GM19463 (cell line): Measurements from ENCODE around the gene ASAP3.
"Not testable (repeated sequence)": the region's sequence is repeated elsewhere in the genome, so short reads cannot be mapped to it uniquely, and the experiment has no call there.

Experiments used
- ATAC-seq: cut with Tn5 transposase; IDR thresholded peaks from one replicate; pipeline ENCODE4 v1.9.1; 2021; ENCODE audit warnings: mild to moderate bottlenecking, moderate library complexity; ENCODE audit not compliant: unreplicated experiment

Gene ASAP3

DNA sequence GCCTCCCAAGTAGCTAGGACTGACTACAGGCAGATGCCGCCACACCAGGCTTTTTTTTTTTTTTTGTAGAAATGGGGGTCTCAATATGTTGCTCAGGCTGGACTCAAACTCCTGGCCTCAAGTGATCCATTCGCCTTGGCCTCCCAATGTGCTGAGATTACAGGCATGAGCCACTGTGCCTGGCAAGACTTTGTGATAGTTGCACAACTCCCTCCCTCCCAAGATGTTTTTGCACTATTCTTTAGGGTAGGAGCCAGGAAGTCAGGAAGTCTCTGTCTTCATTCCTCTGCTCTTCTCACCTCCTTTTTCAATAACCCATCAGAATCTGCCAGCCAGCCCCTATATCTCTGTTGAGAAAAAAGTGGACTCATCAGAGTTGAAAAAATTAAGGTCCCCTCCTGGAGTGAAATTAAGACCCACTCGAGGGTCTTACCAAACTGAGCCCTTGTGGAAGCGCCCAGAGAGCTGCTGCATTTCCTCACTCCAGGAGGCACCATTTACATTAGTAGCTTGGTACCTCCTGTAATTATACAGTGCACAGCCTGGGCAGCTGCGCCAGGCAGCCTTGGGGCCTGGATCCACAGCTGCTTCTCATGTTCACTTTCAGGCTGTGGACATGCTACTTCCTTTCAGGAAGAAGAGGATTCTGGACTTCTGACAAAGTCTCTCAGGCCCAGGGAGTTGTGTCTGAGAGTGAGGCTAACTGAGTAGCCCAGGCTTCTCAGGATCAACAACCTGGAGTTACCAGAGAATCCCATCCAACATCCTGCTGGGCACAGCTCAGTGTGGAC, 83.5 kb downstream of the ASAP3 start:
- ATAC-seq, result no peak

DNA sequence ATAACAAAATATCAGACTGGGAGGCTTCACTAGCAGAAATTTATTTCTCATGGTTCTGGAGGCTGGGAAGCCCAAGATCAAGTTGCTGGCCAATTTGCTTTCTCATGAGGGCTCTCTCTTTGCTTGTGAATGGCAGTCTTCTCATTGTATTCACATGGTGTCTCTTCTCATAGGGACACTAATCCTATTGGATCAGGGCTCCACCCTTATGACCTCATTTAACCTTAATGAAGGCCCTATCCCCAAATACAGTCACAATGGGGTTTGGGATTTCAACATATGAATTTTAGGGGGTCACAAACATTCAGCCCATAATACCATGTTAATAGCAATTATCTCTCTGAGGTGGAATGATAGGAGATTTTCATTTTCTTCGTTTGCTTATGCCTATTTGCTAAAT, 84.8 kb downstream of the ASAP3 start:
- no peak for ATAC-seq

DNA sequence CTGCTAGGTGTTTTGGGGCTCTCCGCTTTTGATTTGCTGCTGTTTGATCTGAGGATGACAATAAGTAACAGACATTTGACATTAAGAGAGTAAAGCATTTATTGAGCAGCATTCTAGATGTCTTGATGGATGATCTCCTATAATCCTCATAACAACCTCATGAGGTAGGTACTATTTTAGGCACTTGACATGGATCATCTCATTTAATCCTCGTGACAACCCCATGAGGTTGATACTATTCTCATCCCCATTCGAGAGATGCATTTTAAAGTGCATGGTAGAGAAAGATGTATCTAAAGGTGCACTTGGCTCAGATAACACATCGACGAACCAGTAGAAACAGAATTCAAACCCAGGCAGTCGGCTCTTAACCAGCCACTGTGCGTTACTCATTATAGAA, 86.1 kb downstream of the ASAP3 start:
- no peak for ATAC-seq

DNA sequence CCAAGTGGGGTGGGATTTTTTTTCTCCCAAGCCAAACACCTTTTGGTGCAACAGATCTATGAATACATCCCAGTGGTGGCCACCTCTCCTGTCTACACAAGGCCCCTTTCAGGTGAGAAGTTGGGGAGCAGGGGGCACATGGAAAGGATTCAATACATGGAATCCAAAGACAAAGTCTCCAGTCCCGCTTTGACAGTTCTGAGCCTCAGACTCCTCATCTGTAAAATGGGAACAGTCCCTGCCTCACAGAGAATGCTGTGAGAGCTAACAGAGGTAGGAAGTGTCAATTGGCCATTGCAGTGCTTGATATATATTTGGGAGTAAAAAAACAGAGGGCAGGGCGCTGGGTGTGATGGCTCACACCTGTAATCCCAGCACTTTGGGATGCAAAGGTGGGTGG, 87.6 kb downstream of the ASAP3 start:
- no peak for ATAC-seq

DNA sequence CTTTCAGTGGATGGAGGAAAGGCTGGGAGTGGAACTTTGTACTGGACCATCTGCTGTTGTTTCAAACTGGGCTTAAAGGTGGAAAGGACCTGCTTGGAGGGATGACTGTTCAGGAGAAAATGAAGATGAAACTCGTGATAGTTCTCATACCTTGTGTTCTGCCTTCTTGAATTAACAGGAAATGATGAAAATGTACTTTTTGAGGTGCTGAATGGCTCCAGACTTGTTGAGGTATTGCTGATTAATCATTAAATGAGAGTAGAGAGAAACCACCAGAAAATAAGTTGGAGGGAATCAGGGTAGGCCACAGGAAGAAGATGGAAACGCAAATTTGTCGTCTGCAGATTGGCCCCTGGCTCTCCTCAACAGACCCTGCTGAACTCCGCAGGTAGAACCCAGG, 88.1 kb downstream of the ASAP3 start:
- ATAC-seq, result no peak

DNA sequence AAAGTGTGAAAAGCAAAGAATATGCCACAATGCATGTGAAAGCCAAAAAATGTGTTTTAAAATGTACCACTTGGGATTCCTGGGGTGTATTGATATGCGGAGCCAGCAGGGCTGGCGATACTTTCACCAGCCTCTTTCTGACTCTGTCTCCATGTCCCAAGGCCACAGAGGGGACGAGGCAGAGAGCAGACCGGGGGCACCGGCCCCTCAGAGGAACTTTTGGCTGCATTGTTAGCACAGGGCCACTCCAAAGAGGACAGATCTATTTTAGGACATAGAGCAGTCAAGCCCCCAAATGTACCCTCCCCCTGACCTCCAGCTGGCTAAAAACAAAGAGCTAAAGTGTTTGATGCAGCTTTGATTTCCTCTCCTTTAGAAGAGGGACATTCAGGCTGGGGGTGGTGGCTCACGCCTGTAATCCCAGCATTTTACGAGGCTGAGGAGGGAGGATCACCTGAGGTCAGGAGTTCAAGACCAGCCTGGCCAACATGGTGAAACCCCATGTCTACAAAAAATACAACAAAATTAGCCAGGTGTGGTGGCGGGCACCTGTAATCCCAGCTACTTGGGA, 88.7 kb downstream of the ASAP3 start:
- ATAC-seq, result no peak

DNA sequence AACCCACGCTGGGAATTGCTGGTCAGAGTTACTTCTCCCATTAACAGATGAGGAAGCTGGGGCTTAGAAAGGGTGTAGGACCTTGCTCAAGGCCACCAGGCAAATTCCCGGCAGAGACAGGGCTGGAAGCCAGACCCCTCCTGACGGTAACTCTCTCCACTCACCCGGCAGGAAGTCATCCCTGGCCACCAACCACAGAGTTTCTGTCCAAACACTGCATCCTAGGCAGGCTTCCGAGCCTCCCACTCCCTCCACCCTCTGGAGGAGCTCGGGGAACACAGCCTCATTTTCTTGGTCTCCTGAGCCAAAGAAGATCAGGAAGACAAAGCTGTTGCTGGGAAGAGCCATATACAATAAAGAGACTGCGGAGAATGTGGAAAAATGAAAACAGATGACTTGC, 89.3 kb downstream of the ASAP3 start:
- ATAC-seq, result no peak

DNA sequence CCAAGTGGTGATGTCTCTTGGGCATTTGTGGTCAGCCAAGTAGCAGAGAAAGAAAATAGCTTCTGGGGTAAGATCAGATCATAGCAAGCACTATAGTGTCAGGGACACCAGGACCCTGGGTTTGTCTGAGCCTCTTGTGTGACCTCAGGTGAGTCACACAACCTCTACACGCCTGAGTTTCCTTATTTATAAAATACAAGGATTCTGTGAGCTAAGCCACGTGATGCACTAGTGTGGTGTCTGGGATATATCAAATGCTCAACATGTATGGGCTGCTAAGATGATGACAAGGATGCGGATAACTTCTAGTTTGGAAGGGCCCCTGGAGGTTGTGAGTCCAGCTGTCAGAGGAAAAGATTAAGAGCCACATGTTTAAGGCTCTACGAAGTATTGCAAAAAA, 89.8 kb downstream of the ASAP3 start:
- no peak for ATAC-seq

DNA sequence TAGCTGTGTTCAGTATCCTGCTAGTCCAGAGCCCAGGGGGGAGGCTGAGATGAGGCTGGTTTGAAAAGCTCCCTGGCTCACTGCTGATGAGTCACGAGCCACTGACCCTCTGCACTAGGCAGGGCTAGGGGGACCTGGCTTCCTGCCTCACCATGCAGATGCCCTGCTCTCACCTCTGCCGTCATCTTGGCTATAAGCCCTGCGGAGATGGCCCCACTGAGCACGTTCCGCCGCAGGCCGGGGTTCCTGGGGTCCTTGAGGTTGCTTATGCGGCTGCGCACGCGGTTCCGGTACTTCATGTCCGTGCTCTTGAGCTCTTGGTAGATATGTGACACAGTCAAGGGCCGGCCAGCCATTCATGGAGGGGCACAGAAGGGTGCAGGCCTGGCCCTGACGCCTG, 90.3 kb downstream of the ASAP3 start:
- ATAC-seq, result no peak

DNA sequence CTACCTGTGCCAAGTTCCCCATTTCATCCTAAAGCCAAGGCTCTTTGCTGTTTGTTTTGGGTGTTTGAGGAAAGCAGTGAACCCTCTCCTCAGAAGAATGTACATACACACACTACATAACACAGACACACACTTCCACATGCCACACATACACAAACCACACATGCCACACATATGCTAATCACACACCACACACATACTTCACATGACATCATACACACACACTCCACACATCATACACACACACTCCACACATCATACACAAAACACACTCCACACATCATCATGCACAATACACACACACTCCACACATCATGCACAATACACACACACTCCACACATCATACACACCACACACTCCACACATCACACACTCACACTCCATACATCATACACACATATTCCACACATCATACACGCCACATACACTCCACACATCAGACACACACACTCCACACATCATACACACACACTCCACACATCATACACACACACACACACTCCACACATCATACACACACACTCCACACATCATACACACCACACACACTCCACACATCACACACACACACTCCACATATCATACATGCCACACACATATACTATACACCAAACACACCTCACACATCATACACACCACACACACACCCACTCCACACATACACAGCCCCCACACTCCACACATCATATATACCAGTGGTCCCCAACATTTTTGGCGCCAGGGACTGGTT, 91.7 kb downstream of the ASAP3 start:
- no peak for ATAC-seq

DNA sequence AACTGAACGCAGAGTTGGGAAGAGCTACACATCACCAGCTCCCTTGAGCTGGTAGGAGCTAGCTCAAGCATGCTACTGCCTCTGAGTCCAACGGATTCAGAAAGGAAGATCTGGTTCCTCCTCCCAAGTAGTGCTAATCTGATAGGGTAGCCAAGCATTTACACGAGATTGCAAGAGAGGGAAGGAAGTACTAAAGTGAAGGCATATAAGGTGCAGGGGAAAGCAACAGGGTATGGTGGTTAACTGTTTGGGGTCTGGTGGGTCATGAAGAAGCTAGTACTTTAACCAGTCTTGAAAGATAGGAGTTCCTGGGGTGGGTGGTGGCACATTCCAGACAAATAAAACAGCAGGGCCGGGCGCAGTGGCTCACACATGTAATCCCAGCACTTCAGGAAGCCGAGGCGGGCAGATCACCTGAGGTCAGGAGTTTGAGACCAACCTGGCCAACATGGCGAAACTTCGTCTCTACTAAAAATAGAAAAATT, 94.1 kb downstream of the ASAP3 start:
- no peak for ATAC-seq

DNA sequence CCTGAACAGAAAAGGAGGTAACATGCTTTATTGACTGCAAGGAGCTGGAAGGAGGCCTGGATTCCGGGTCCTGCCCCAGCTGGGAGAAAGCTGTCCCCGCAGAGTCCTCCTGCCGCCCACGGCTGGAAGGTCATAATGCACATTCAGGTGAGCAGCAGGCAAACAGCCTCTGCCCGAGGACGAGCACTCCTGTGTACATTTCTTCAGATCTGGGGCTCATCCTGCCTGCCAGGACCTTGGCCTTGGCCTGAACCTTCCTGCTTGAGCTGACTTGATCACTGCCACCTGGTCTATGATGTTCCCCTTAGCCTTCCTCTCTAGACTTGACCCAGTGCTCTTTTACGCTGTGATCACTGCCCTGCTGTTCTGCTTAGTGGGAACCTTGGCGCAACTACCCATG, 96.5 kb downstream of the ASAP3 start:
- ATAC-seq, result no peak

DNA sequence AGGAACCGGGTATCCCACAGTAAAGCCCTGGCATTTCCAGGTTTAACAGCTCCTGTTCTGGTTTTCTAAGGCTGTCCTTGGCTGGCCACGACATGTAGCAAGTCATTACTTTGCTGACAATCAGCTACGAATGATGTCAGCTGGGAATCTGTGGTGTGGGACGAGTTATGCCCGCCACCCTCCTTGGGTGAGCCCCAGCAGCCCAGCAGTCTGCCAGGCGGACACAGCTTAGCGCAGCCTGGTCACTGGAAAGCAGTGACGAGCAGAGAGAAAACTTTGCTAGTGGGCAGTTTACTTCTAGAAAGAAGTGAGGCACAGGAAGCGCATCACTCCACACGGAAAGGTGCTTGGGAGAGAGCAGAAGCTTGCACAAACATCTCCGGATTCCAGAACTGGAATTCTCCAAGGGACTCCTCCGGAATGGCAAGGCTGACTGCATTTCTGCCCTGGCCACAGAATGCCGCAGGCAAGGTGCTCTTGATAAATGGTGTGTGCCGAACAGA, 98.8 kb downstream of the ASAP3 start:
- ATAC-seq, result no peak

DNA sequence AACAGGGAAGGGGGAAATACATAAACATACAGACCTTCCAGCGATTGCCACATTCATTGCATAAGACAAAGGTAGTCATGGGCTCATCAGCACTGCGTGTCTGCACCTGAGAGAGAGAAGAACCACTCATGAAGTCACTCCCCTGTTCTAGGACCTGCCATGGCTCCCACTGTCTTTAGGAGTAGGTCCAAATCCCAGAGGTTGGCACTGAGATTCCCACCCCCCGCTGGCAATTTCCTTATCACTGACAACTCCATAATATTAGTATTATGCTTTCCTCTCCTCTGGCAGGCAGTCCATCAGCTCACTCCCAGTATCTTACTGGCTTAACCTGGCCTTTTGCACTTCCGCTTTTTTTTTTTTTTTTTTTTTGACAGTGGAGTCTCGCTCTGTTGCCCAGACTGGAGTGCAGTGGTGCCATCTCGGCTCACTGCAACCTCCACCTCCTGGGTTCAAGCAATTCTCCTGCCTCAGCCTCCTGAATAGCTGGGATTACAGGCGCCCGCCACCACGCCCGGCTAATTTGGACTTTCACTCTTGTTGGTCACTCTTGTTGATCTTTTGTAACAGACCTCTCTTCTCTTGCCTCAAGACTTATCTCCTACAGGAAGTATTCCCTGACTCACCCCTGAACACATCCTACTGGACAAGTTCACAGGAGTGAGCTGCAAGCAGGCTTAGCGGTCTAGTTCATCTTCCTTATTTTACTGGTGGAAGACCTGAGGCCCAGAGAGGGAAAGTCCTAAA, 99.5 kb downstream of the ASAP3 start:
- ATAC-seq, result no peak

DNA sequence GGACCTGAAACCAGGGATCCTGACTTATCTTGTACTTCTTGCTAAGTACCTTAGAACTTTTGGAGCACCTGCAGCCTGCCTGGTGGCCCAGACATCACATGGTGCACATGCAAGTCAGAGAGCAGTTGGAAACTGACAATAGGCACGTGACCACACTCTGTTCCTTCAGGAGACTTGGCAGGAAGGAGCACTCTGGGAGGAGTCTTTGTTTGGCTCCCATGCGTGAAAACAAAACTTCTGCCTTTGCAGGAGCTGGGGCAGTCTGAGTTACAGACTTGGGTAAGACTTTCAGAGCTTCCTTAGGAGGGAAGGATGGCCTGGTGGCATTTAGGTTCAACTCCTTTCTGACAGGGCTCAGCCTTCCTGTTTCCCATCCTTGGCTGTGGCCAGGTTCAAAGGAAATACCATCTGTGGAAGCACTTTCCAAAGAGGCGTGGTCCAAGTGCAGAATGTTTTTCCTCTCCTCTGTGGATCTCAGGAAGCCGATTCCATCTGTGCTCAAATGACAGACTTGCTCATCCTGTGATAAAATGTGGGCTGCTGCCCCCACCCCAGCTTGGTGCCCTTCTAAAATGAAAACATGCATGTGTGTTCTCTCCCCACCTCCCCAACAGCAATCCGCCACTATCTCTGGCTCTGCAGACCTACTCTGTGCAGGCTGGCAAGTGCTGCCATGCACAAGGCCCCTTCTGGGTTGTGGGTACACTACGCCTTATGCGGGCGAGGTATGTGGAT, 100.2 kb downstream of the ASAP3 start:
- no peak for ATAC-seq

DNA sequence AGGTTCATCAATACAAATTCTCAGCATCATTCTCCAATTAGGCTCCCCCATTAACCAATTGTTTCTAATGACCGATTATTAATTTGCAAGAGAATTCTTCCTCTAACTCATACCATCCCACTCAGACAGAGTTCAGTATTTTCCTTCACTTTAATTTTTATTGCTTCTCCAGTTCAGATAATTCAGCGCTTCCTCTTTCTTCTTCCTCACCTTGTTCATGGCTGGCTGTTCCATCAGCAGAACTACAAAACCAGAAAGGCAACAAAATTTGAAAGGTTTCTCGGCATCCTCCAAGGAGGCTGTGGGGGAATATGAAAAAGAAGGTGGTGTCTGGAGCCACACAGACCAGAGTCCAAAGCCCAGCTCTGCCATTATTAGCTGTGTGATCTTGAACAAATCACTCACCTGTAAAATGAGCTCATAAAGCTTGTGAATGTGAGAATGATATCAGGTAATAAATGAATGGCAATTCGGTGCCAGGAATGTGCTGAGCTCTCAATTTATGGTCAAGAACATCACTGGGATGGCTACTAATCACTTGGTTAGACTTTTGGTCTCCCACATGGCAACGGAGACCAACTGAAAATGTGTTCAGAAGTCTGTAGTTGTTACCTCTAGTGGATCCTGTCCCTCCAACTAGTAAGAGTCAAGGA, 102.6 kb downstream of the ASAP3 start:
- no peak for ATAC-seq

DNA sequence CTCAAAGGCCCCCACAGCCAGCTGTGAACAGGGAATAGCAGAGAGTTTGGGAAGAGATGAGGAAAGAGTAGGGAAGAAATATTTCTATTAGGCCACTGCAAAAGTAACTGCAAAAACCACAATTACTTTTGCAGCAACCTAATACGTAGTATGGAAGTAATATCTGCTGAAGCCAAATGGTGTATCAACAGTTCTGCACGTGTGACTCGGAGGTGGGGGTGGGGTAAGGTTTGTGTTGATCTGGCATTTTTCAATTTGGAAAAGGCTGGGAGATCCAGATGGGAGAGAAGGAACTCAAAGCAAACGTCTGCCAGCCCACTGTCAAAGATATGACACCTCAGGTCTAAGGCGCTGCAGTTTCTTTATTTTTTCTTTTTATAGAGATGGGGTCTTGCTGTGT, 103.3 kb downstream of the ASAP3 start:
- no peak for ATAC-seq

DNA sequence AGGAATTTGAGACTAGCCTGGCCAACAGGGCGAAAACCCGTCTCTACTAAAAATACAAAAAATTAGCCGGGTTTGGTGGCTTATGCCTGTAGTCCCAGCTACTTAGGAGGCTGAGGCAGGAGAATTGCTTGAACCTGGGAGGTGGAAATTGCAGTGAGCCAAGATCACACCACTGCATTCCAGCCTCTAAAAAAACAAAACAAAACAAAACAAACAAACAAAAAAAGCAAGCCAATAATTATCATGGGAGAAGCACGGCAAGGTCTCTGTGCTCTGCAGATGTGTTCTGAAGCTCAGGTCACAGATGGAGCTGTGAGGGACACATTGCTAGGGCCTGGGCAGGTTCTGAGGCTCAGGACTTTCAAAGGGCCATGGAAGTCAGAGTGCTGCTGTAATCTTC, 103.7 kb downstream of the ASAP3 start:
- not testable (repeated sequence) for ATAC-seq
